ENCODE results near the gene LRRC4C.

Gene LRRC4C

DNA sequence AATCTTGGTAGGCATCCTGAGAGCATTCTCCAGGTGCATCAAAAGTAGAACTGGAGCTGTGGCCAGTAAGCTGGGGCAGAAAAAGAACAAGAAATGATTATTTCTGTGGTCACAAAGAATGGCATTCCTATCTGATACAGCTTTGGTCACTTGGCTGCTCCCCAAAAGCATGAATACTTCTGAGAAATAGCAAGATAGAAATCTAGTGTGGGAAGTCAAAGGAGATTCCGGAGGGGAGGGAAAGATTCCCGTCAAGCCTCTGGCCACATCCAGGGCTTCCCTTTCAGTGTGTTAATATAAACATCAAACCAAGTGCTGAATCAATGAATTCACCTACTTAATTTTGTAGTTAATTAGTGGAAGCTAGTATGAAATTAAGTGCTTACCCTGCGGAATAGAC, 1185.4 kb downstream of the LRRC4C start:
- no peaks in the 10 kb centered on the region for H3K9me3 ChIP-seq (ENCODE audit: control insufficient read depth, insufficient read depth, low read length)
- no peaks in the 10 kb centered on the region for H3K27me3 ChIP-seq (ENCODE audit: control insufficient read depth, insufficient read depth, low read length)
- WGBS (ENCODE audit: insufficient coverage, insufficient read length) = no CpG with 5 or more reads among the region's 3 CpGs
- no peaks in the 10 kb centered on the region for H3K4me1 ChIP-seq (ENCODE audit: control insufficient read depth, insufficient read depth, low read length)
- no peaks in the 10 kb centered on the region for H3K36me3 ChIP-seq (ENCODE audit: control insufficient read depth, insufficient read depth, low read length)
- H3K4me3 ChIP-seq (ENCODE audit: low read length) = no peak overlapping the region
- no peak for DNase-seq (ENCODE audit: low read depth, low spot score)
- H3K27ac ChIP-seq (ENCODE audit: low read length) = no peak overlapping the region

DNA sequence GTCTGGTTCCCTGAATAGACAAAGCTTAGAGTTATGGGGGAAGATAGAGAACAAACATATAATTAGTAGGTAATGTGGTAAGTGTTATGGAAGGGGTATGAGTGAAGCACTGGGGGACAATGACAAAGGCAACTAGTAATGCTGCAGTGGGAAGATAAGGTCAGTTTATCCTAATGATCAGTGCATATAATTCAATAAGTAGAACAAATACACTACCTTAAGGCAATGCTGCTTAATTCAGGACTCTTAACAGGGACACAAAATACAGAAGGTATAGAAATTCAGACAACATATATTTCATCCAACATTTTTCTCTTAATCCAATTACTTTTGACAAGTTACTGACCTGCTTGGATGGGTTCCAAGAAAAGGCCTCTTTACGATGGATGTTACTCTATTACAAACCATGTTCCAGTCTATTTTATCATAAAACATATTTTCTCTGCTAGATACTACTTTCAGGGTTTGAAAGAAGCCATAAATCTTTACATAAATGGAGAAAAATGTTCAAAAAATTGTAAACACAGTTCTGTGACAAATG, 1186.2 kb downstream of the LRRC4C start:
- no CpG with 5 or more reads among the region's 1 CpG for WGBS (ENCODE audit: insufficient coverage, insufficient read length)
- no peak overlapping the region for H3K27ac ChIP-seq (ENCODE audit: low read length)
- DNase-seq (ENCODE audit: low read depth, low spot score) = no peak

GRCh38 chr11:40271361-40271760, 1188.1 kb downstream of the LRRC4C start:
- no peaks in the 10 kb centered on the region for H3K9me3 ChIP-seq (ENCODE audit: control insufficient read depth, insufficient read depth, low read length)
- H3K27me3 ChIP-seq (ENCODE audit: control insufficient read depth, insufficient read depth, low read length) = no peaks in the 10 kb centered on the region
- DNase-seq (ENCODE audit: low read depth, low spot score) = no peak
- no CpG with 5 or more reads among the region's 5 CpGs for WGBS (ENCODE audit: insufficient coverage, insufficient read length)
- no peaks in the 10 kb centered on the region for H3K4me1 ChIP-seq (ENCODE audit: control insufficient read depth, insufficient read depth, low read length)
- H3K27ac ChIP-seq (ENCODE audit: low read length) = no peak overlapping the region
- H3K36me3 ChIP-seq (ENCODE audit: control insufficient read depth, insufficient read depth, low read length) = no peaks in the 10 kb centered on the region
- no peak overlapping the region for H3K4me3 ChIP-seq (ENCODE audit: low read length)

More for the DNA sequence above, 1186.2 kb downstream of the LRRC4C start:
- no peaks in the 10 kb centered on the region for H3K9me3 ChIP-seq (ENCODE audit: control insufficient read depth, insufficient read depth, low read length)
- no peaks in the 10 kb centered on the region for H3K27me3 ChIP-seq (ENCODE audit: control insufficient read depth, insufficient read depth, low read length)
- H3K36me3 ChIP-seq (ENCODE audit: control insufficient read depth, insufficient read depth, low read length) = no peaks in the 10 kb centered on the region
- no peak overlapping the region for H3K4me3 ChIP-seq (ENCODE audit: low read length)
- no peaks in the 10 kb centered on the region for H3K4me1 ChIP-seq (ENCODE audit: control insufficient read depth, insufficient read depth, low read length)

GRCh38 chr11:40269865-40270264, 1189.6 kb downstream of the LRRC4C start:
- no peak for DNase-seq (ENCODE audit: low read depth, low spot score)
- H3K9me3 ChIP-seq (ENCODE audit: control insufficient read depth, insufficient read depth, low read length) = no peaks in the 10 kb centered on the region
- H3K27me3 ChIP-seq (ENCODE audit: control insufficient read depth, insufficient read depth, low read length) = no peaks in the 10 kb centered on the region
- H3K36me3 ChIP-seq (ENCODE audit: control insufficient read depth, insufficient read depth, low read length) = no peaks in the 10 kb centered on the region
- no peak overlapping the region for H3K27ac ChIP-seq (ENCODE audit: low read length)
- WGBS (ENCODE audit: insufficient coverage, insufficient read length) = no CpG with 5 or more reads among the region's 2 CpGs
- no peaks in the 10 kb centered on the region for H3K4me1 ChIP-seq (ENCODE audit: control insufficient read depth, insufficient read depth, low read length)
- no peak overlapping the region for H3K4me3 ChIP-seq (ENCODE audit: low read length)

DNA sequence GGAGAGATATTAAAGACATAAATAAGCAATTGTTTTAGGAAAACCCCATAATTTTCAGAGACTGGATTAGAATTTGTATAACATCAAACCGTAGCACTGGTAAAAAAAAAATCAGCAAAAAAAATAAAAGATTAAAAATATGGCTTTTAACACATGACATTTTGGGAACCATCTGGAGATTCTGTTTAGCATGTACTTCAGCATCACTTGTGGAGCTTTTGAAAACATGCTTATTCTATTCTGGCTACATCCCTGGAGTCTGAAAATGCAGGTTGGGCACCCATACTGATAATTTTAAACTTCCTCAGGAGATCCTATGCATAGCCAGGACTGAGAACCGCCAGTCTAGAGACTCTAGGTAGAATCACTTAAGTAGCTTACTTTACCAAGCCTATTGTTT, 1190.9 kb downstream of the LRRC4C start:
- H3K27ac ChIP-seq (ENCODE audit: low read length) = no peak overlapping the region
- H3K27me3 ChIP-seq (ENCODE audit: control insufficient read depth, insufficient read depth, low read length) = no peaks in the 10 kb centered on the region
- no peak overlapping the region for H3K4me3 ChIP-seq (ENCODE audit: low read length)
- no CpG with 5 or more reads among the region's 2 CpGs for WGBS (ENCODE audit: insufficient coverage, insufficient read length)
- H3K36me3 ChIP-seq (ENCODE audit: control insufficient read depth, insufficient read depth, low read length) = no peaks in the 10 kb centered on the region
- H3K9me3 ChIP-seq (ENCODE audit: control insufficient read depth, insufficient read depth, low read length) = no peaks in the 10 kb centered on the region
- no peak for DNase-seq (ENCODE audit: low read depth, low spot score)
- H3K4me1 ChIP-seq (ENCODE audit: control insufficient read depth, insufficient read depth, low read length) = no peaks in the 10 kb centered on the region

- H3K27me3 ChIP-seq (ENCODE audit: control insufficient read depth, insufficient read depth, low read length) = no peaks in the 10 kb centered on the region
- H3K4me3 ChIP-seq (ENCODE audit: low read length) = no peak overlapping the region
- H3K9me3 ChIP-seq (ENCODE audit: control insufficient read depth, insufficient read depth, low read length) = no peaks in the 10 kb centered on the region
- no peak overlapping the region for H3K27ac ChIP-seq (ENCODE audit: low read length)
- no CpG with 5 or more reads among the region's 1 CpG for WGBS (ENCODE audit: insufficient coverage, insufficient read length)
- H3K4me1 ChIP-seq (ENCODE audit: control insufficient read depth, insufficient read depth, low read length) = no peaks in the 10 kb centered on the region
- no peak for DNase-seq (ENCODE audit: low read depth, low spot score)
- H3K36me3 ChIP-seq (ENCODE audit: control insufficient read depth, insufficient read depth, low read length) = no peaks in the 10 kb centered on the region
Observed at GRCh38 chr11:40255457-40255856, 1204.0 kb downstream of the LRRC4C start.

DNA sequence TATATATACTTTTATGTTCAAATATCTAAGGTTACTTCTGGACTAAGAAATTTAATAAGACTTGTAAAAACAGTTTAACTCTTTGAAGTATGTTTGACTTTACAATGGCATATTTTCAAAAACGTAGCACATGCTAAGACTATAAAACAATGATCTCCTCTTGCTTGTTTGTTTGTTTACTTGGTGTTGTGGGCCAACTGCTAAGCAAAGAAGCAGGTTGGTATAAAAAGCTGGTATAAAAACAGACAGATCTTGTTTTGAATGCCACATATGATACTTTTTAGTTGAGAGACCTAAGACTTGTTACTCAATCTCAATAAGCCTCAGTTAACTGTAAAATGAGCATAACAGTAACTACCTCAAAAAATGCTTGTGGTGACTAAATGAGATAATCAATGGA, 1206.3 kb downstream of the LRRC4C start:
- Histone ChIP-seq H3K36me3 (ENCODE audit: control insufficient read depth, insufficient read depth, low read length) (no peaks in the 10 kb centered on the region), H3K4me1 (ENCODE audit: control insufficient read depth, insufficient read depth, low read length) (no peaks in the 10 kb centered on the region), H3K4me3 (ENCODE audit: low read length) (no peak overlapping the region), H3K27me3 (ENCODE audit: control insufficient read depth, insufficient read depth, low read length) (no peaks in the 10 kb centered on the region), H3K27ac (ENCODE audit: low read length) (no peak overlapping the region), H3K9me3 (ENCODE audit: control insufficient read depth, insufficient read depth, low read length) (no peaks in the 10 kb centered on the region)
- WGBS (ENCODE audit: insufficient coverage, insufficient read length) = no CpG with 5 or more reads among the region's 1 CpG
- DNase-seq (ENCODE audit: low read depth, low spot score) = no peak

DNA sequence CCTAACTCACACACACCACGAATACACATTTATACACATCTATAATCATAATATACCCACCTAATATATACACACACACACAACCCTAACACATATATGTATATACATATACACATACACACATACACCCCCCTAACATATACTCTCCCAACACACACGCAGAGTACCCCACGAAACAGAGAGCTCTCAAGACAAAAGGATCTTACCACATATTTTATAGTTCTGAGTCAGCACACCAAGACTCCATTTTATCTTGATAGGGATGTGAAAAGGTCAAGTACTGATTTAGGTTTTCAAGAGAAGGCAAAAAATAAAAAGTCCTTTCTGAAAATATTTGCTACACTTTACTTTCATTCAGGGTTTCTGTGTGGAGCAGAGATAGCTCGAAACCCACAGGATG, 1207.2 kb downstream of the LRRC4C start:
- no peaks in the 10 kb centered on the region for H3K9me3 ChIP-seq (ENCODE audit: control insufficient read depth, insufficient read depth, low read length)

GRCh38 chr11:40246983-40247382, 1212.5 kb downstream of the LRRC4C start:
- Histone ChIP-seq H3K4me1 (ENCODE audit: control insufficient read depth, insufficient read depth, low read length) (no peaks in the 10 kb centered on the region), H3K9me3 (ENCODE audit: control insufficient read depth, insufficient read depth, low read length) (no peaks in the 10 kb centered on the region), H3K4me3 (ENCODE audit: low read length) (no peak overlapping the region), H3K27me3 (ENCODE audit: control insufficient read depth, insufficient read depth, low read length) (no peaks in the 10 kb centered on the region), H3K27ac (ENCODE audit: low read length) (no peak overlapping the region), H3K36me3 (ENCODE audit: control insufficient read depth, insufficient read depth, low read length) (no peaks in the 10 kb centered on the region)
- DNase-seq (ENCODE audit: low read depth, low spot score) = no peak
- no CpG with 5 or more reads among the region's 2 CpGs for WGBS (ENCODE audit: insufficient coverage, insufficient read length)

More for the DNA sequence above, 1207.2 kb downstream of the LRRC4C start:
- no peaks in the 10 kb centered on the region for H3K27me3 ChIP-seq (ENCODE audit: control insufficient read depth, insufficient read depth, low read length)
- H3K4me1 ChIP-seq (ENCODE audit: control insufficient read depth, insufficient read depth, low read length) = no peaks in the 10 kb centered on the region
- 100% methylated on average over 3 of the region's 4 CpGs for WGBS (ENCODE audit: insufficient coverage, insufficient read length)
- no peak overlapping the region for H3K4me3 ChIP-seq (ENCODE audit: low read length)
- no peak overlapping the region for H3K27ac ChIP-seq (ENCODE audit: low read length)
- no peak for DNase-seq (ENCODE audit: low read depth, low spot score)
- no peaks in the 10 kb centered on the region for H3K36me3 ChIP-seq (ENCODE audit: control insufficient read depth, insufficient read depth, low read length)

DNA sequence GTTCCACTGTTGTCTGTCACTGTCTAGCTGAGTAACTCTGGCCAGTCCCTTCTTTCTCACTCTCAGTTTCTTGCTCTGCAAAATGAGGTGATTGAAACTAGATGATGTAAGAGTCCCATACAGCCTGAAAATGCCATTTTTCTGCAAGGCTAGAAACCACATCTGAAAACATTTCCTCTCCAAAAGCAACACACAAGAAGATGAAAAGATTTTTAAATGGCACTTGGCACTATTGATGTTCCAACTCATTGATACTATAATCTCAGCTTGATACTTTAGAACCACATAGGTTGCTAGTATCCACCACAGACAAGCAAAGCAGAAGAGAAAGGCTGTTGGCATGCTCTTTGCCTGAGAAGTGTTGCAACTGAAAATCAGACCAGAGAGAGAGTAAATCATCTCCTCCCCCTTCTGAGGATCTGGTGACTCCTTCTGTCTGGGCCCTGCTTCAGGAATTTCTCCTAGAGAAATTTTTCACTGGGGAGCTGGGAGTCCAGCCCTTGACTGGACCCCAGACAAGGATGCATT, 1217.9 kb downstream of the LRRC4C start:
- Histone ChIP-seq H3K27me3 (ENCODE audit: control insufficient read depth, insufficient read depth, low read length) (no peaks in the 10 kb centered on the region), H3K4me3 (ENCODE audit: low read length) (no peak overlapping the region), H3K4me1 (ENCODE audit: control insufficient read depth, insufficient read depth, low read length) (no peaks in the 10 kb centered on the region), H3K9me3 (ENCODE audit: control insufficient read depth, insufficient read depth, low read length) (no peaks in the 10 kb centered on the region), H3K27ac (ENCODE audit: low read length) (no peak overlapping the region), H3K36me3 (ENCODE audit: control insufficient read depth, insufficient read depth, low read length) (no peaks in the 10 kb centered on the region)
- no peak for DNase-seq (ENCODE audit: low read depth, low spot score)

GRCh38 chr11:40240284-40240683, 1219.2 kb downstream of the LRRC4C start:
- H3K4me3 ChIP-seq (ENCODE audit: low read length) = no peak overlapping the region
- no CpG with 5 or more reads among the region's 2 CpGs for WGBS (ENCODE audit: insufficient coverage, insufficient read length)
- H3K27ac ChIP-seq (ENCODE audit: low read length) = no peak overlapping the region
- no peaks in the 10 kb centered on the region for H3K27me3 ChIP-seq (ENCODE audit: control insufficient read depth, insufficient read depth, low read length)
- H3K9me3 ChIP-seq (ENCODE audit: control insufficient read depth, insufficient read depth, low read length) = no peaks in the 10 kb centered on the region
- H3K36me3 ChIP-seq (ENCODE audit: control insufficient read depth, insufficient read depth, low read length) = no peaks in the 10 kb centered on the region
- DNase-seq (ENCODE audit: low read depth, low spot score) = no peak
- H3K4me1 ChIP-seq (ENCODE audit: control insufficient read depth, insufficient read depth, low read length) = no peaks in the 10 kb centered on the region

Measured in iPS DF 6.9 (cell line).